HepG2 (cell line): ENCODE results near the gene ZNF582. TPM values are rescaled to one million over a fixed set of nuclear protein-coding genes. Genes with fewer than 3 reads are reported as not detected.

Experiments used
- ASH2L ChIP-seq: fragments of 300-600, 200-600 bp; sonication (generic); IDR thresholded peaks from 2 replicates; pipeline ENCODE4 v1.7.0; 2017; ENCODE audit warnings: low read depth, mild to moderate bottlenecking, moderate library complexity, mixed read lengths, low read length; ENCODE audit not compliant: insufficient read length
- GABPA ChIP-seq, 2 experiments: IDR thresholded peaks; 2 replicates each; pipeline ENCODE4 v1.6.1; 2011 to 2016; ENCODE audit warnings: low read depth in 2 of 2, low read length in 1 of 2, missing biosample characterization in 1 of 2, missing genetic modification characterization in 1 of 2
- LRRFIP1 ChIP-seq: sonication (generic); formaldehyde crosslinking; conservative IDR thresholded peaks from 2 replicates; pipeline ENCODE4 v1.4.0; 2020; ENCODE audit warnings: missing genetic modification reagents
- MAF1 ChIP-seq: sonication (generic); formaldehyde crosslinking; IDR thresholded peaks from 2 replicates; pipeline ENCODE4 v1.5.0; 2020; ENCODE audit warnings: missing genetic modification reagents, borderline replicate concordance
- MIER2 ChIP-seq: IDR thresholded peaks from 2 replicates; pipeline ENCODE4 v1.6.1; 2016; ENCODE audit warnings: missing biosample characterization, missing genetic modification reagents
- NRL ChIP-seq: sonication (generic); formaldehyde crosslinking; IDR thresholded peaks from 2 replicates; pipeline ENCODE4 v1.5.0; 2020; ENCODE audit warnings: missing genetic modification reagents, mild to moderate bottlenecking, moderate library complexity, borderline replicate concordance
- RCOR2 ChIP-seq: IDR thresholded peaks from 2 replicates; pipeline ENCODE4 v1.6.1; 2016; ENCODE audit warnings: missing biosample characterization, missing genetic modification reagents
- TARDBP ChIP-seq: sonication (generic); formaldehyde crosslinking; IDR thresholded peaks from 2 replicates; pipeline ENCODE4 v1.8.0; 2022; ENCODE audit warnings: mild to moderate bottlenecking, missing genetic modification reagents
- ZFP1 ChIP-seq: IDR thresholded peaks from 2 replicates; pipeline ENCODE4 v1.6.1; 2016
- ZNF24 ChIP-seq: fragments of 450-650 bp; IDR thresholded peaks from 2 replicates; pipeline ENCODE4 v1.6.1; 2017; ENCODE audit warnings: antibody characterized with exemption, mild to moderate bottlenecking
- ZNF335 ChIP-seq: sonication (generic); formaldehyde crosslinking; IDR thresholded peaks from 2 replicates; pipeline ENCODE4 v1.4.0; 2020; ENCODE audit warnings: missing genetic modification reagents
- ZNF639 ChIP-seq: conservative IDR thresholded peaks from 2 replicates; pipeline ENCODE4 v1.6.1; 2018; ENCODE audit warnings: missing genetic modification reagents
- ZNF709 ChIP-seq: sonication (generic); formaldehyde crosslinking; IDR thresholded peaks from 2 replicates; pipeline ENCODE4 v1.5.0; 2020; ENCODE audit warnings: mild to moderate bottlenecking, missing genetic modification reagents
- ZNF772 ChIP-seq: sonication (generic); formaldehyde crosslinking; IDR thresholded peaks from 2 replicates; pipeline ENCODE4 v1.5.0; 2020; ENCODE audit warnings: mild to moderate bottlenecking, missing genetic modification reagents
- ZNF788 ChIP-seq: sonication (generic); formaldehyde crosslinking; IDR thresholded peaks from 2 replicates; pipeline ENCODE4 v1.5.0; 2020; ENCODE audit warnings: mild to moderate bottlenecking, missing genetic modification reagents, borderline replicate concordance
- ZNF800 ChIP-seq: sonication (generic); formaldehyde crosslinking; IDR thresholded peaks from 2 replicates; pipeline ENCODE4 v1.4.0; 2020; ENCODE audit warnings: missing genetic modification reagents
- polyA plus RNA-seq, 8 experiments: library from polyadenylated mRNA; depleted of rRNA in 3 of 8; stranded (reverse) in 7 of 8; unstranded in 1 of 8; fragments of >200 nt; fragmentation: Illumina TruSeq in 4 of 8; extraction: Trizol in 4 of 8; gene quantifications; 2 replicates each; pipeline versions ENCODE4 v1.2.1 to v1.2.3, GENCODE V29; 2011 to 2016; ENCODE audit warnings: low read depth in 4 of 8, missing spikeins in 1 of 8, mixed read lengths in 1 of 8; ENCODE audit not compliant: insufficient read depth in 1 of 8
- total RNA-seq, 5 experiments: library from RNA; depleted of rRNA; stranded (reverse); fragments of >200 nt; fragmentation: Illumina TruSeq; extraction: Trizol; gene quantifications; 2 replicates each; pipeline ENCODE4 v1.2.3, GENCODE V29; 2016; ENCODE audit warnings: low read depth in 1 of 5
- TF ChIP-seq, protein P1 (sequence below): IDR thresholded peaks from 2 replicates; pipeline ENCODE4 v1.6.1; 2012; ENCODE audit warnings: low read length, improper control_type of control experiment
- TF ChIP-seq, protein P2 (sequence below): sonication (generic); formaldehyde crosslinking; IDR thresholded peaks from 2 replicates; pipeline ENCODE4 v1.5.1; 2020; ENCODE audit warnings: mild to moderate bottlenecking, missing genetic modification reagents, moderate library complexity

Gene ZNF582
- total and polyA plus RNA-seq, 2 of the 13 experiments (the other 11 are each of a cell fraction or from before 2014, with no cell fraction given): 0.83 to 1.6 TPM

GRCh38 chr19:56403764-56404704, 10.7 kb upstream of the ZNF582 start, which contains the start of gene ZNF583 (continued):
- TF ChIP-seq RCOR2 (CRISPR knock-in tag): no peak
- TF ChIP-seq, protein P1, sequence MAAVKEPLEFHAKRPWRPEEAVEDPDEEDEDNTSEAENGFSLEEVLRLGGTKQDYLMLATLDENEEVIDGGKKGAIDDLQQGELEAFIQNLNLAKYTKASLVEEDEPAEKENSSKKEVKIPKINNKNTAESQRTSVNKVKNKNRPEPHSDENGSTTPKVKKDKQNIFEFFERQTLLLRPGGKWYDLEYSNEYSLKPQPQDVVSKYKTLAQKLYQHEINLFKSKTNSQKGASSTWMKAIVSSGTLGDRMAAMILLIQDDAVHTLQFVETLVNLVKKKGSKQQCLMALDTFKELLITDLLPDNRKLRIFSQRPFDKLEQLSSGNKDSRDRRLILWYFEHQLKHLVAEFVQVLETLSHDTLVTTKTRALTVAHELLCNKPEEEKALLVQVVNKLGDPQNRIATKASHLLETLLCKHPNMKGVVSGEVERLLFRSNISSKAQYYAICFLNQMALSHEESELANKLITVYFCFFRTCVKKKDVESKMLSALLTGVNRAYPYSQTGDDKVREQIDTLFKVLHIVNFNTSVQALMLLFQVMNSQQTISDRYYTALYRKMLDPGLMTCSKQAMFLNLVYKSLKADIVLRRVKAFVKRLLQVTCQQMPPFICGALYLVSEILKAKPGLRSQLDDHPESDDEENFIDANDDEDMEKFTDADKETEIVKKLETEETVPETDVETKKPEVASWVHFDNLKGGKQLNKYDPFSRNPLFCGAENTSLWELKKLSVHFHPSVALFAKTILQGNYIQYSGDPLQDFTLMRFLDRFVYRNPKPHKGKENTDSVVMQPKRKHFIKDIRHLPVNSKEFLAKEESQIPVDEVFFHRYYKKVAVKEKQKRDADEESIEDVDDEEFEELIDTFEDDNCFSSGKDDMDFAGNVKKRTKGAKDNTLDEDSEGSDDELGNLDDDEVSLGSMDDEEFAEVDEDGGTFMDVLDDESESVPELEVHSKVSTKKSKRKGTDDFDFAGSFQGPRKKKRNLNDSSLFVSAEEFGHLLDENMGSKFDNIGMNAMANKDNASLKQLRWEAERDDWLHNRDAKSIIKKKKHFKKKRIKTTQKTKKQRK: no peak
- peak; percentile 64; the same call in 1 of the 2 replicates for TF ChIP-seq ZNF772 (CRISPR knock-in tag)
- no peak for TF ChIP-seq ZNF24
- no peak for TF ChIP-seq ZNF639 (CRISPR knock-in tag)
- TF ChIP-seq, protein P2, sequence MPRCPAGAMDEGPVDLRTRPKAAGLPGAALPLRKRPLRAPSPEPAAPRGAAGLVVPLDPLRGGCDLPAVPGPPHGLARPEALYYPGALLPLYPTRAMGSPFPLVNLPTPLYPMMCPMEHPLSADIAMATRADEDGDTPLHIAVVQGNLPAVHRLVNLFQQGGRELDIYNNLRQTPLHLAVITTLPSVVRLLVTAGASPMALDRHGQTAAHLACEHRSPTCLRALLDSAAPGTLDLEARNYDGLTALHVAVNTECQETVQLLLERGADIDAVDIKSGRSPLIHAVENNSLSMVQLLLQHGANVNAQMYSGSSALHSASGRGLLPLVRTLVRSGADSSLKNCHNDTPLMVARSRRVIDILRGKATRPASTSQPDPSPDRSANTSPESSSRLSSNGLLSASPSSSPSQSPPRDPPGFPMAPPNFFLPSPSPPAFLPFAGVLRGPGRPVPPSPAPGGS (CRISPR knock-in tag): no peak
- 0 out of 2 replicates have a peak, but pooled peaks have one; percentile 65 for TF ChIP-seq ZNF709 (CRISPR knock-in tag)
- TF ChIP-seq ZNF800 (CRISPR knock-in tag): peak; percentile 70; the same call in 1 of the 2 replicates
- TF ChIP-seq ASH2L: peak; percentile 40
- TF ChIP-seq ZFP1 (CRISPR knock-in tag): no peak
- TF ChIP-seq GABPA (IDR thresholded peaks at IDR 0.05; ENCODE audit: low read depth, low read length): no peak
- TF ChIP-seq GABPA (CRISPR knock-in tag; IDR thresholded peaks at IDR 0.05; ENCODE audit: low read depth): peak; percentile 41
- TF ChIP-seq ZNF788 (CRISPR knock-in tag): no peak
- peak; percentile 70; the same call in 1 of the 2 replicates for TF ChIP-seq MAF1 (CRISPR knock-in tag)
- peak; percentile 74; the same call in 1 of the 2 replicates for TF ChIP-seq TARDBP (CRISPR knock-in tag)
- no peak for TF ChIP-seq MIER2
- no peak for TF ChIP-seq LRRFIP1 (CRISPR knock-in tag)
- TF ChIP-seq NRL: peak; percentile 63
- TF ChIP-seq ZNF335 (CRISPR knock-in tag): peak; percentile 97
